NCI-H510A (cell line): ENCODE results near the gene CSMD2.
A peak's percentile ranks its signal among the peaks of the same experiment; 100 is the strongest.

Experiments used
- DNase-seq: peaks from one replicate; lab custom pipeline; 2025; lab: John Stamatoyannopoulos, UW

The CSMD2 gene

GRCh38 chr1:33902486-33903209 lies 262.4 kb downstream of the CSMD2 start:
- no peak for DNase-seq

GRCh38 chr1:33899746-33900145 lies 265.3 kb downstream of the CSMD2 start:
- DNase-seq: no peak

DNA sequence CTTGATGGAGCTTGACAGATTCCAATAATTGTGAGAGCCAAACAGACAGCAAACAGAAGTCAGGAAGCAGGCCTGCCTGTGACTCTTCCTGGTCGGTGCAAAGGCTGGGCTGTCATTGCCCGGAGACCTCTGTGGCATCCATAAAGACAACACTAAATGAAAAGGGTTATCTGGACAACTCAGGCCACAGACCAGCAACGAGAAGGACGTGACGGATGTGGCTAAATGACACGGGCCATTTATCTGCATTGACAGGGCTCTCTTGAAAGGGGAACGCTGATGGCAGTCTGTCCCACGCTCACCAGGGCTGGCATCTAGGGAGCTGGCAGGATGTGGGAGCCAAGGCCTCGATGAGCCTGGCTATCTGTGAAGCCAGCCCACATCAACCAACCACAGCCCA lies 266.1 kb downstream of the CSMD2 start:
- DNase-seq: no peak

DNA sequence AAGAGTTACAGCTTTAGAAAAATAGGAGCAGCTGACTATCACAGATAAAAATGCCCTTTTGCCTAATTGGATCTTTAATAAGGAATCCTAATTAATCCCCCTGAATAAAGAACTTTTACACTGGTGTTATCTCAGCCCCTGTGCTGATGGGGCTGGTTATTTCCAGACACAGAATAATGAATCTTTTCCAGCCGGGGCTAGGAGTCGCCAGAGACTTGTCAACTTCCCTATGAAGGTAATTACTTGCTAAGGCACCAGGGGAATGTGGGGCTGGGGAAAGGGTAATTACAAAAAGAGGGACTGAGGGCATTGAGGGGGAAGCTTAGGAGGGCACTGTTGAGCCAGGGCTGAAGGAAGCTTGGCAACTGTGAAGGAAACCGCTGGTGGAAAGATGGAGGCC lies 266.6 kb downstream of the CSMD2 start:
- DNase-seq: no peak

DNA sequence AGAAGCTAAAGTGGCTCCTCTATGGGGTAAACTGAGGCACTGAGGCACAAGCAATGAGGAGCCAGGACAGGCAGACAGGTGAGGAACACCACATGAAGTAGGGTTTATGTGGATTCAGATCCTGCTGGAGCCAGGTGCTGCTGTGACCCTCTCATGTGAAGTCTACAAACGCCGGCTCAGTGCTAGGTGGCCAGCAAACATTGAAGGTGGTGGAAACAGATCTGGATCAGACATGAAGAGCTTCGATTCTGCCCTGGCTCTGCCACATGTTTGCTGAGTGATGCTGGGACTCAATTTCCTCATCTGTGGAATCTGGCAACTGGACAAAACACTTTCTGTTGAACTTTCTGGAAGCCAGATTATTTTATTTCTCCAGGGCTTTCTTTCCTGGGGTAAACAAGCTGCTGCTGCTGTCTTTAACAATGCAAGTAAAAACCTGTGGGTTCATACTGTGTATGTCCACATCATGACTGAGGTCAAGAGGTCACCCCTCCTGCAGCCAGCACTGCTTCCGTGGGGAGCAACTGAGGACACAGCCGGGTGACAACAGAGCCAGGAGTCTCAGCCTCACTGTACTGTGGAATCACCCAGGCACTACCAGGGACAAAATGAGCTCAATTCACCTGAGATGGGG lies 267.8 kb downstream of the CSMD2 start:
- DNase-seq: no peak

DNA sequence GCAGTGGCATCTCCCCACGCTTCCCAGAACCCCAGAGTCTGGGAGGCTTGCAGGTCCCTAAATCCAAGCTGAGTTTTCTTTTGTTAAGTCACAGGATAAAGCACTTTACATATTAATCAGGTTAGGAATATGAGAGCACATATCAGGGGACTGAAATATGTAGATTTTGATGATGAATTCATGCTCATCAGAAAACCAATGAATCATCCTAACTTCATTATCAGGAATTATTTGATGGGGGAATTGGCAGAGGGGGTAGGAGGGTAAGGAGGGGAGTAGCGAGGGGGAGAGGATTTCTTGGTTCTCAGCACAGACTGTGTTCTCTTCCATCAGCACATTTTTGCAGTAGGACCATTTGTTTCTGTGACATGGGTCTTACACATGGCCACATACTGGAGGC lies 269.1 kb downstream of the CSMD2 start:
- DNase-seq: no peak

GRCh38 chr1:33895396-33895795 lies 269.6 kb downstream of the CSMD2 start:
- no peak for DNase-seq

GRCh38 chr1:33893147-33893830 lies 271.7 kb downstream of the CSMD2 start:
- no peak for DNase-seq

DNA sequence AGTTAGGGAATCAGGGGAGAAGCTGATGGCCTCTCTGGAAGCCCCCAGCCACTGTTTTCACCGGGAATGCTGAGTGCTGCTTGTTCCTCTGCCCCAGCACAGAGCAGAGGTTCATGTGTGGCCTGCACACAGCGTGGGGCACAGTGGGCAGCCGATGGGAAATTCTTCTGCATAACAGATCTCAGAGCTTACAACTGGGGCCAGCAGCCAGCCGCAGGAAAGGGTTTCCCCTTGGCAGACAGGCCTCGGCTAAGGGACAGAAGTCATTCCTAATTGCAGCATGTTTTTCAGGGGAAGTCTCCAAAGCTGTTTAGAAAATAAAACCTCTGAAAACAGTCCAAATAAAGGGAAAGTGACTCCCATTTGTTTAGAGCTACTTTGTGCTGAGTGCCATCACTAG lies 278.5 kb downstream of the CSMD2 start:
- DNase-seq: no peak

- no peak for DNase-seq
Observed at GRCh38 chr1:33880305-33880704, 284.7 kb downstream of the CSMD2 start.

GRCh38 chr1:33878392-33878791 lies 286.6 kb downstream of the CSMD2 start:
- no peak for DNase-seq

GRCh38 chr1:33876970-33877650 lies 287.9 kb downstream of the CSMD2 start:
- DNase-seq: no peak

DNA sequence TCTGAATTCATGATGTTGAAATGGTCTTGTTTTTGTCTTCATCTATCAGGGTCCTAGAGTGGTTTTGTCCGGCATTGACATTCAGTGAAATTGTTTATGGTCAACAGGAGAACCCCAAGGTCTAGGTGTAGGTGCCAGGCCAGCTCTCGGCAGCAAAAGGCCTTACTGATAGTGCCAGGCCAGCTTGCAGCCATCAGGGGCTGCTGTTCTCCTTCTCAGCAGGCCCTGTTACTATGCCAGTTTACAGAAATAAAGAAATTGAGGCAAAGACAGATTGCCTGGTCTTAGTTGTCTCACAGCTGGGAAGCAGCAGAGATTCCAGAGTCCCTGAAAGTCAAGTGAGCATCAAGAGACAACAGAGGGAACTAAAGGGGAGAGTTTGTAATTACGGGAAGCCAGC lies 289.2 kb downstream of the CSMD2 start:
- DNase-seq: no peak

DNA sequence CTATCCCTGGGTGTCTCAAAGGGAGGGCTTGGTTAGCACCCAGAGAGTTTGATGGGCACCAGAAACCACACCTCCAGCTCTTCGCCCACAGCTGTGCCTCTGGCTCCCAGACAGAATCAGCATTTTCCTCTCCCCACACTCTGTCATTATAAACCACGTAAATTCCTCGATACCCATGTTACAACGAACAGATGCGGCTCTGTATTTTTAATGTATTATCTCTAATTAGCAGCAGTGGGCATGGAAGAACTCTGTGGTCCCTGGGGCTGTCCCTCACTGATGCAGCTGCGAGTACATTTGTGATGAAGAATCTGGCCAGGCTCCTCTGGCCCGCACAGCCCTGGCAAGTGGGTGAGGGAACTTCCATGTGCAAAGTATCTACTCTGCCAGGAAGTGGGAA lies 290.4 kb downstream of the CSMD2 start:
- no peak for DNase-seq

DNA sequence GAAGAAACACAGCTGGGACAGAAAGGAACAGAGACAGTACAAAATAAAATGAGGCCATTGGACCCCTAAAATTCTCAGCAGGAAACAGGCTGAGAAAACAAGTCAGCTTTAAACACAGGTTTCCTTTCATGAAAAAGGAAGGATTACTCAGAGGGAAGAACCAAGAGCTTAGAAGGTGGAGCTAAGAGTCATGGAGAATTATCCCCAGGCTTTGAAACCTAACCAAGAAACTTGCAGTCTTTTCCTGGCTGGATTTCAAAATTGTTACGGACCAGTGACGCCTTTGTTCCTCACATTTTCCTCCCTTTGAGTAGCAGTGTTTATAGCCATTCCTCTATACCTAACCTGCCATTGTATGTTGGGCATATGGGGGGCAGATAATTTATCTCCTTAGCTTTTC lies 292.3 kb downstream of the CSMD2 start:
- no peak for DNase-seq

- DNase-seq: no peak
Observed at GRCh38 chr1:33872275-33872674, 292.8 kb downstream of the CSMD2 start.

DNA sequence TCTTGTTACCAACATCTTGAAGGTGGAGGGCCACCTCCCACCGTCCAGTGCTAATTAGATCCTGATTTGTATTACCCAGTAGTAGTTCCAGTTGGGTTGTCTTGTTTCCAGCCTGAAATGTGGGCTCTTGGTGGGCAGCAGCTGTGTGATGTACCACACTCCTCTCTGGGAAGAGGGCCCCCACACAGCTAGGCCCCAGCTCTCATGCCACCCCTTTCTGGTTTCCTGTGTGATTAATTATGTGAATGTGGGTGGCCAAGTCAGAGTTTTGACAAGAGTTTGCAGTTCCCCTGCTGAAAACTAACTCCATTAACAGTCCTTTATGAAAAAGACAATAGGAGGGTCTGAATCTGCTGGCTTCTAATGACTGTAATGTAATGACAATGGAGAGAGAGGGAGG lies 297.3 kb downstream of the CSMD2 start:
- no peak for DNase-seq

- DNase-seq: no peak
Observed at GRCh38 chr1:33866281-33866680, 298.7 kb downstream of the CSMD2 start.

DNA sequence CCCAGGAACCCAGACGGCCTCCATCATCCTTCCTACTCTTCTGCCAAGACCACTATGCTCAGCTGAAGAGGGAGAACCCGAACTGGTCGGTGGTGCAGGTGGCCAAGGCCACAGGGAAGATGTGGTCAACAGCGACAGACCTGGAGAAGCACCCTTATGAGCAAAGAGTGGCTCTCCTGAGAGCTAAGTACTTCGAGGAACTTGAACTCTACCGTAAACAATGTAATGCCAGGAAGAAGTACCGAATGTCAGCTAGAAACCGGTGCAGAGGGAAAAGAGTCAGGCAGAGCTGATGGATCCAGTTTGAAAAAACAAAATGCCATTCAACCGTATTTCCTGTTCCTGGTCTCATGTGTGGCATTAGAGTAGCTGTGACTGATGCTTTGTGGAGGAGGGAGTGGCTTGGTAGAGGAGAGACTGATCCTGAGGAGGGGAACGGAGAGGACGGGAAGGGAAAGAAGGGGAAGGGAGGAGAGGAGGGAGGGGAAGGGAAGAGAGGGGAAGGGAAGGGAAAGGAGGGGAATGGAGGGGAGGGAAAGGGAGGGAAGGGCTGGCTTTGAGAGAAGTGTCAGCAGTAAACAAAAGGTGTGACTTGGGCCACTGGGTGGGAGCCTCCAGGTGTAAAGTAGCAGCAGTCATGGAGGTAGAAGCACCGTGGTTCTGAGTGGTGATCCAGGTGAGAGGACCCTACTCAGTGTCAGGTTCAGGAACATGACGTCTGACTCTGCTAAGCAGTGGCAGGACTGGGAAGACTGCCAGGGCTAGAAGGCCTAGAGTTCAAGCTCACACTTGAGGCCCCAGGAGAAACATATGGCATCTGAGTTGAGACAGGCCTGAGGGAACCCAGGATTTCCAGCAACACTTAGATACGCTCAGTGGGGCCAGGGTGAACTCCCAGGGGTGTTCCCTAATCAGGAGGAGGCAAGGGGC lies 300.3 kb downstream of the CSMD2 start:
- DNase-seq: peak; percentile 95

DNA sequence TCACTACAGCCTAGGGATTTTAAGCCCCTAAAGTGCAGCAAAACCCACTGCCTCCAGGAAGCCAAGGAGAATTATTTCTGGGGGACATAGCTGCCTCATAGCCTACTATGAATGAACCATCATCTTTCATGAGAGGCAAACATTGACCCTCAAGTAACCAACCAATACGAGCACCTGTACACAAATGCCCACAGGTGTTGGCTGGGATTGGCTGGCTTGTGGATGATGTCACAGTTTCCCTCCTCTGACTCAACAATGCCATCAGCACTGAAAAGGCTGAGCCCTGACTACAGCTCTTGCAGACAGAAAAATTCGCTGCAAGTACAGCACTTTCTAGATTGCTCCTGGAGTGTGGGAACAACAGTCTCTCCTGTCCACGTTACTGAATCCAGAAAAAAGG lies 301.3 kb downstream of the CSMD2 start, which contains the start of gene HMGB4:
Gene HMGB4, plus strand, starts transcription at position 301 of the 400 bp plus-strand sequence. CDS start 113 bp downstream, outside the sequence.
- DNase-seq: no peak

- DNase-seq: no peak
Observed at GRCh38 chr1:33860671-33861070, 304.4 kb downstream of the CSMD2 start.

DNA sequence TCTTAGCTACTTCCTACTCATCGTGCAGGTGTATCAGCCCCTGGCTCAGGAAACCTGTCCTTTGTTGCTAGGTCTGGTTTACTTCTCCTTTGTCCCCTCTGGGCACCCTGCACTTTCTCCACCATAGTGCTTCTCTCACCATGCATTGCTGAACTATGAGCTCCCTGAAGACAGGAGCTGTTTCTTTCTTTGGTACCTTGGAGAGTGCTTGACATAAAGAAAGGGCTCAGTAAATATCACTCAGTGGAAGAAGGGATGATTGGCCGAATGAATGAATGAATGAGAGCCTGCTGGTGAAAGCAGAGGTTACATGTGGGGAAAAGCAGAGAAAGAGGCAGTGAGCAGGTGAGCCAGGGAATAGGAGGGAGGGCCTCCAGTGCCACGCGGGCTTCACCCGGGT lies 310.9 kb downstream of the CSMD2 start:
- no peak for DNase-seq
